Fibroblast of villous mesenchyme (primary cell): Measurements from ENCODE around the gene ANO2. TPM values are rescaled to one million over a fixed set of nuclear protein-coding genes. Genes with fewer than 3 reads are reported as not detected.

Experiments
- DNase-seq: peaks from one replicate; pipeline ENCODE4 v3.0.0-alpha.2; 2010; ENCODE audit warnings: low read depth
- H3K4me3 ChIP-seq: 2 replicates; pipeline ENCODE4 v1.5.1; 2011; ENCODE audit warnings: low read depth, mild to moderate bottlenecking, low read length
- CTCF ChIP-seq: IDR thresholded peaks from 2 replicates; pipeline ENCODE4 v1.5.1; 2012; ENCODE audit warnings: low read depth, mild to moderate bottlenecking, low read length; ENCODE audit not compliant: insufficient read depth
- total RNA-seq: library from RNA; depleted of rRNA; stranded (reverse); fragments of >200 nt; gene quantifications from 2 replicates; pipeline ENCODE4 v1.2.3, GENCODE V29; 2012

Gene ANO2
- total RNA-seq, 1 donor, result 0.43 TPM

- TF ChIP-seq CTCF, result no peak
- no peak overlapping the region for H3K4me3 ChIP-seq
- DNase-seq, result no peak
Measured at GRCh38 chr12:5694759-5695409, 250.2 kb downstream of the ANO2 start.

DNA sequence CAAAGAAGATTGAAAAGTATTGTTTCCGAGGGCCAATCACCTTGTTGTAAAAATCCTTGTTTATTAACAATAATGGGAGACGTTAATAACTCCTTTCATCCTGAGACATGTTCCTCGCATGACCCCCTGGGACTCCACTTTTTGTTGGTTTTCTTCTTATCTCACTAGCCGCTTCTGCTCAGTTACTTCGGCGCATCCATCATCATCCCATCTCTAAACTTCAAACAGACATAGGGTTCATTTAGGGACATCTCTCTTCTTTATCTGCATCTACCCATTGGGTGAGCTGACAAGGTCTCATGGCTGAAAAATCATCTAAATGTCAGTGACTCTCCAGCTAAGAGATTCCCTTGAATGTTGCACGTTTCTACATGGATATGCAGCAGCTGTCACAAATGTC, 252.2 kb downstream of the ANO2 start:
- no peak for TF ChIP-seq CTCF
- no peak overlapping the region for H3K4me3 ChIP-seq
- DNase-seq, result no peak

DNA sequence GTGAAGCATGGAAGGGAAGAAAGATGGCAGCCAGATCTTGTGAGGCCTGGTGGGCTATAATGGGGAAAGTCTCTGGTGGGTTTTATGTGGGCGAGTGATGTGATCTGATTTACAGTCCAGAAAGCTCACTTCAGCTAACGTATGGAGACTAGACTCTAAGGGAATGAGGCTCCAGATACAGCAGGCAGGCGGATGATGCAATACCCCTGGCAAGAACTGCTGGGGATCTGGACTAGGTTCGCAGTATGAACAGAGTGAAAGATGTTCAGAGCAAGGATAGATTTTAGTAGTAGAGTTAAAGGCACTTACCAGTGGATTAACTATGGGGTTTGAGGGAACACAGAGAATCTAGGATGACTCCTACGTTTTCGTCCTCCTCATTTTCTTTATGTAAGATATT, 253.1 kb downstream of the ANO2 start:
- TF ChIP-seq CTCF, result no peak
- DNase-seq, result peak; percentile 1
- H3K4me3 ChIP-seq, result no peak overlapping the region

DNA sequence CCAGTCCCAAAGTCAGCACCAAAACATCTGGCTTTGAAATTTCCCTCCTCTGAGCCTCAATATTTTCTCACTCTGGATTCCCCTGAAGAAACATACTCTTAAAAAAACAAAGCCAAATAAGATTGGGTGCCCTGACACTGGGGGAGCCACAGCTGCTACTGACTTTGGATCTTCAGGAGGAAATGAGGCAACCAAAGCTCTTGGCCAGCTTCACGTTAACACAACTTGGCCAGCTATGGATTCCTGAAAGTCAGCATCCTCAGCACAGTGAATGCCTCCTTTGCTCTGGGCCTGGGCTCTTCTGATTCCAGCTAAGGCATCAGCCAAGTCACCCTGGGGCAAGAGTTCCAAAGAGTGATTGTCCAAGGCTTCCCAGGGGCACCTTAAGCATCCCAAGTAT, 254.8 kb downstream of the ANO2 start:
- no peak for DNase-seq
- no peak overlapping the region for H3K4me3 ChIP-seq
- no peak for TF ChIP-seq CTCF

DNA sequence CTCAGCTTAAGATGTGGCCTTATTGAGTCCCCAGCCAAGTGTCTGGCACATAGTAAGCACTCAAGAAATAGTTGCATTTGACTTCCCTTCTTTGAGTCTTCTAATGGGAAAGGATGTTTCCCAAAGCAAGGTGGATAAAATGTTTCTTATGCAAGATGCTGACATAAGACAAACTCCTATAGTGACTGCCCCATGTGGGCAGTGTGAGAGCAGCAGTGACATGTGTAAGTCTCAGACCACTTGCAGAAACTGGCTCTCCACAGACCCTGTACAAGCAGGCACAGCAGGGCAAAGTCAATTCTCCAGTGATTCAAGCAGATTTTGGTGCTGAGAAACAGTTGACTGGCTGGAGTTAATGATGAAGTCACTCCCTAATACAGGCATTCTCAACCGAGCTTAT, 255.3 kb downstream of the ANO2 start:
- no peak for TF ChIP-seq CTCF
- H3K4me3 ChIP-seq, result no peak overlapping the region
- DNase-seq, result no peak

DNA sequence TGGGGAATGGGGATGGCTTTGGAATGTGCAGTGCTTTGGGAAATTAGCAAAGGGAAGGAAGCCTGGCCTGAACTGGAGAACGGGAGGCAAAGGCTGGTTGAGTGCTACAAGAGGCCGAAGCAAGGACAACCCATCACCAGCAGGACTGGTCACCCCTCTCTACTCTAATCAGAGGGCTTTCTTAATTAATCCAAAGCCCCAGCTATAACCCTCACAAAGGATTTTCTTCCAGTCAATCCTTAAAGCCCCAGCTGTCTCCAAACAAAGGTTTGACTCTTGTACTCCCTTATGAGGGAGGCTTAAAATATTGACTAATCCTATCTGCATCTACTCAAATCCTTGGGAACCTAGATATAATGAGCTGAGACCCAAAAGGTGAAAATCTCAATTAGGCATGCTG, 256.8 kb downstream of the ANO2 start:
- no peak for TF ChIP-seq CTCF
- no peak overlapping the region for H3K4me3 ChIP-seq
- DNase-seq, result no peak

- DNase-seq, result no peak
Measured at GRCh38 chr12:5685935-5686334, 259.1 kb downstream of the ANO2 start.

More at GRCh38 chr12:5685935-5686334, 259.1 kb downstream of the ANO2 start:
- H3K4me3 ChIP-seq, result no peak overlapping the region
- TF ChIP-seq CTCF, result no peak
